Measurements from ENCODE around the gene DTL.

DTL gene

DNA sequence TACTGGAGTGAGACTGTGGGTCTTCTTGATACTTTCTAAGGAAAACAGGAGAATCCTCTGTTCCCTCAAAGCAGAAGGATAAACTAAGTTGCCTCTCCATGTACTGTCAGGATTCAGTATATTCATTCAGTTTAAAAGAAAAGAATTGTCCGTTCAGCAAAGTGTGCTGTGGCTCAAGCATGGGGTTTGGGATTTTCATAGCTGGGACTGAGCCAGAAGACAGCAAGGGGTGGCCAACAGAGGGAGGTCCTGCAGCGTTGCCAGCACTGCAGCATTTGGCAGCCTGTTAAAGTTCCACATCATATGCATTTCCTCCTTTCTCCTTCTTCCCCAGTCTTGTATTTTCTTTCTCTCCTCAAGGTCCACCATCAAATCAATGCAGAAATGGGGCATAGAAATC is 75.1 kb downstream of the DTL start:
- no peak for DNase-seq
- Mint-ChIP-seq H3K4me1 (peaks cover 6% of the 10 kb centered on the region), H3K4me3 (no peak overlapping the region), H3K36me3 (ENCODE audit: low read depth) (no peaks in the 10 kb centered on the region), H3K27me3 (ENCODE audit: low read depth, poor library complexity) (no peaks in the 10 kb centered on the region), H3K9me3 (no peaks in the 10 kb centered on the region), H3K27ac (no peak overlapping the region)
- TF ChIP-seq, protein P1, sequence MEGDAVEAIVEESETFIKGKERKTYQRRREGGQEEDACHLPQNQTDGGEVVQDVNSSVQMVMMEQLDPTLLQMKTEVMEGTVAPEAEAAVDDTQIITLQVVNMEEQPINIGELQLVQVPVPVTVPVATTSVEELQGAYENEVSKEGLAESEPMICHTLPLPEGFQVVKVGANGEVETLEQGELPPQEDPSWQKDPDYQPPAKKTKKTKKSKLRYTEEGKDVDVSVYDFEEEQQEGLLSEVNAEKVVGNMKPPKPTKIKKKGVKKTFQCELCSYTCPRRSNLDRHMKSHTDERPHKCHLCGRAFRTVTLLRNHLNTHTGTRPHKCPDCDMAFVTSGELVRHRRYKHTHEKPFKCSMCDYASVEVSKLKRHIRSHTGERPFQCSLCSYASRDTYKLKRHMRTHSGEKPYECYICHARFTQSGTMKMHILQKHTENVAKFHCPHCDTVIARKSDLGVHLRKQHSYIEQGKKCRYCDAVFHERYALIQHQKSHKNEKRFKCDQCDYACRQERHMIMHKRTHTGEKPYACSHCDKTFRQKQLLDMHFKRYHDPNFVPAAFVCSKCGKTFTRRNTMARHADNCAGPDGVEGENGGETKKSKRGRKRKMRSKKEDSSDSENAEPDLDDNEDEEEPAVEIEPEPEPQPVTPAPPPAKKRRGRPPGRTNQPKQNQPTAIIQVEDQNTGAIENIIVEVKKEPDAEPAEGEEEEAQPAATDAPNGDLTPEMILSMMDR (IDR thresholded peaks at IDR 0.05) = no peak

DNA sequence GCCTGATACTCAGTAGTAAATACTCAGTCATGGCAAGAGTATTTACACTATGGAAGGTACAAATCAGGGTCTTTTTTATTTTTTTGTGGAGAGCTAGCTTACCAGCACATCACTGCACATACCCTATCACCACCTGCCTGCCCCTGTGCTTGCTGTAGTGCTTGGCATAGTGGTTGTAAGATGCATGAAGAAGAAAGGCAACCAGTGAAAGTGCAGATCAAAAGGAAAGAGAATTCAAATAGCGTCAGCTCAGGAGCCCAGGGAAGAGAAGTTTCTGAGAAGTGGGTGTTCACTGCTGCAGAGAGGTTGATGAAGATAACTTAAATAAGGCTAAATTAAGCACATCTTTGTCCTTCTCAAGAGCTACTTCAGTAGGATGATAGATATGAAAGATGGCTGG is 76.0 kb downstream of the DTL start:
- Mint-ChIP-seq H3K27ac (no peak overlapping the region), H3K9me3 (no peaks in the 10 kb centered on the region), H3K4me3 (no peak overlapping the region), H3K36me3 (ENCODE audit: low read depth) (no peaks in the 10 kb centered on the region), H3K27me3 (ENCODE audit: low read depth, poor library complexity) (no peaks in the 10 kb centered on the region), H3K4me1 (no peaks in the 10 kb centered on the region)
- TF ChIP-seq, protein P1 (IDR thresholded peaks at IDR 0.05) = no peak
- no peak for DNase-seq

DNA sequence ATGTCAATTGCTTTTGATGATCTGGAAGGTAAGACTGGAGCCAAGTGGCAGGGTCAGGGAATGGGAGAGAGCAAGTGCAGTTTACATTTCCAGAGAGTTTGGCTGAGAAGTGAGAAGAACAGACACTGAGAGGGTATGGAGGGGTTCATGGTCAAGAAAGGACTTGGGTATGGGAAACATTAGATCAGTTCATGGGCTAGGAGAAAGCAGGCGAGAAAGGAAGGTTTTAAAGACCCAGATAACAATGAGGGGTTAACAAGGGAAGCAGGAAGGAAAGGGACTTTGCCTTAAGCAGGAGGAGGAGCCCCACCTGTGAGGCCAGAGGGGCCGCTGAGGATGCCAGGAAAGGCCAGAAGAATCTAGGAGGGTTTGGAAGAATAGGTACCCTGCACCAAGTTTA is 78.2 kb downstream of the DTL start:
- no peaks in the 10 kb centered on the region for H3K27me3 Mint-ChIP-seq (ENCODE audit: low read depth, poor library complexity)

DNA sequence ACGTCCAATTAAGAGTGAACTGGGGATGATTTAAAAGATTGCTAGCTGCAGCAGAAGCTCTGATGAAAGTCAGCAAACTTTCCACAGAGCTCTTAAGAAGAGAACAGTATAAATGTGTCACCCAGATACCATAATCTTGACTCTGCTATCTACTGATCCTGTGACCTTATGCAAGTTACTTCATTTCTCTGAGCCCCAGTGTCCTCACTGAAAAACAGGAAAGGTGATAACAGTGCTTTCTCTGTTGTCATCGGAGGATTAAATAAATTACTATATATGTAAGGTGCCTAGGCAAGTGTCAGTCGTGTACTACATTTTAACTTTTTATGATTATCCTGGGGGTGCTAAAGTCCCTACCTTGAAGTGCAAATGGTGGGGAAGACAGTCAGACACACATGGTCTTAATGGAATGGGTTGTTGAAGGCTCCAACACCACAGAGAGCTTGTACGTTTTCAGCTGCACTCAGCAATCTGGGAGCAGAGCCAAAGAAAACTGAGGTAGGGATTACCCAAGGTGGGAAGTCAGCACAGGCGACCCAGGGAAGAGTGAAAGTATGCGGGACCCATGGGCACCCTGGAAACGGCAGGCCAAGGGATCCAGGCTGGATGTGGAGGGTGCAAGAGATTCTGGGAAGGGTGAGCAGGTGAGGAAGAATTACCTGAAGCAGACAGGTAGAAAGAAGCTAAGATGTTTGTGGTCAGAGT is 82.8 kb downstream of the DTL start:
- Mint-ChIP-seq H3K9me3 (no peaks in the 10 kb centered on the region), H3K4me3 (no peak overlapping the region), H3K27ac (peak overlapping the region; percentile 58), H3K36me3 (ENCODE audit: low read depth) (no peaks in the 10 kb centered on the region), H3K27me3 (ENCODE audit: low read depth, poor library complexity) (no peaks in the 10 kb centered on the region), H3K4me1 (peaks cover 12% of the 10 kb centered on the region)
- TF ChIP-seq, protein P1 (IDR thresholded peaks at IDR 0.05) = no peak
- DNase-seq = no peak

More for the DNA sequence above, 78.2 kb downstream of the DTL start:
- Mint-ChIP-seq H3K27ac (no peak overlapping the region), H3K4me3 (no peak overlapping the region), H3K36me3 (ENCODE audit: low read depth) (no peaks in the 10 kb centered on the region), H3K9me3 (no peaks in the 10 kb centered on the region), H3K4me1 (peaks cover 6% of the 10 kb centered on the region)
- DNase-seq = no peak
- TF ChIP-seq, protein P1 (IDR thresholded peaks at IDR 0.05) = no peak

DNA sequence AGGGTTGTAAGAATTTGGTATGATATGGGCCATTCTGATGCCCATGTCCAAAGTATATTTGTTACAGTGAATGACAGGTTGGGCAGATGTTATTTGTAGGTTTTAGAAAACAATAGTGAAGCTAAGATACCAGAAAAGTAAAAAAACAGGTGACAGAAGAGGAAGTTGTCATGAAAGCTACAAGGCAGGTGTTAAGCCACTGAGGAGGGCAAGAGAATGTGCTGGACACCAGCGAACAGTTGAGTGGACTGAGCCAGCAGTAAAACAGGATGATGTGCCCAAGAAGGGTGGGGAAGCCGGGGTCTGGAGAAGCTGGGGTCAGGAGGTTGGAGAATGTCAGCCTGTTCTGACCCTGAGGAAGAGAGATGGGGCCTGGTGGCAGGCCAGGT is 83.3 kb downstream of the DTL start:
- DNase-seq = no peak
- TF ChIP-seq, protein P1 (IDR thresholded peaks at IDR 0.05) = no peak
- Mint-ChIP-seq H3K4me3 (no peak overlapping the region), H3K27ac (peak overlapping the region; percentile 87), H3K27me3 (ENCODE audit: low read depth, poor library complexity) (no peaks in the 10 kb centered on the region), H3K4me1 (peaks cover 12% of the 10 kb centered on the region), H3K36me3 (ENCODE audit: low read depth) (no peaks in the 10 kb centered on the region), H3K9me3 (no peaks in the 10 kb centered on the region)

DNA sequence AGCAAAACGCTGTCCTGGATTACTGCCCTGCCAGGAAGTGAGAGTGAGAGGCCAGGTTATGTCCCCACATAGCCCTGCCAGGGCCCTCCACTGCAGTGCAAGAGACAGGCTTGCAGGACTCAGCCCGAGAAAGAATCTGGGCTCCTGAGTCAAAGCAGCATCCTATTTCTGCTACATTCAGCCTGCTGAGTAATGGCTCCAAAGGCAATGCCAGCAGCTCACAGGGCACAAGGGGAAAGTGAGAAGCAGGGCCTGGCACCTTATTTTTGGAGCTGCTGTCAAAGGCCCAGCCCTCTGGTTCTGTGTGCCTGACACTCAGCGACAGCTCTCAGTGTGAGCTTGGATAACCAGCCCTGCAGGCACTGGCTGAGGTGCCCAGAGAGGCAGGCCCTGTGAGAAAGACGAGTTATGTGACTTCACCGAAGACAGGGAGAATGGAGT is 83.9 kb downstream of the DTL start:
- no peaks in the 10 kb centered on the region for H3K27me3 Mint-ChIP-seq (ENCODE audit: low read depth, poor library complexity)
- TF ChIP-seq, protein P1 (IDR thresholded peaks at IDR 0.05) = no peak
- DNase-seq = no peak
- no peaks in the 10 kb centered on the region for H3K9me3 Mint-ChIP-seq
- H3K4me1 Mint-ChIP-seq = peaks cover 12% of the 10 kb centered on the region
- no peak overlapping the region for H3K4me3 Mint-ChIP-seq
- H3K36me3 Mint-ChIP-seq (ENCODE audit: low read depth) = no peaks in the 10 kb centered on the region
- peak overlapping the region; percentile 87 for H3K27ac Mint-ChIP-seq

Data from nephron progenitor cell (in vitro differentiated cells).